Sigmoid colon (tissue), 7 donors: Measurements from ENCODE around the gene GAB4. TPM values are rescaled to one million over a fixed set of nuclear protein-coding genes. Genes with fewer than 3 reads are reported as not detected.
"Not testable (repeated sequence)": the region's sequence is repeated elsewhere in the genome, so short reads cannot be mapped to it uniquely, and the experiment has no call there.

ENCODE experiments used
- DNase-seq: peaks from one replicate; pipeline ENCODE4 v3.0.0-alpha.2; 2019
- H3K27ac ChIP-seq, 4 donors: fragments of 200-600 bp; sonication (generic); one replicate each; pipeline ENCODE4 v1.5.1; 2016 to 2019; ENCODE audit warnings: mild to moderate bottlenecking in 1 of 4
- H3K27me3 ChIP-seq, 3 donors: fragments of 200-600 bp; sonication (generic); one replicate each; pipeline ENCODE4 v1.5.1; 2019; ENCODE audit warnings: mild to moderate bottlenecking in 1 of 3
- H3K36me3 ChIP-seq, 4 donors: fragments of 200-600 bp; sonication (generic); one replicate each; pipeline ENCODE4 v1.5.1; 2016 to 2019
- H3K4me1 ChIP-seq, 4 donors: fragments of 200-600 bp; sonication (generic); one replicate each; pipeline ENCODE4 v1.5.1; 2017 to 2019
- H3K4me3 ChIP-seq, 4 donors: fragments of 200-600 bp; sonication (generic); one replicate each; pipeline ENCODE4 v1.5.1; 2017 to 2019; ENCODE audit warnings: mild to moderate bottlenecking in 2 of 4, moderate library complexity in 1 of 4
- H3K9me3 ChIP-seq, 4 donors: fragments of 200-600 bp in 3 of 4; sonication (generic) in 3 of 4; one replicate each; pipeline versions ENCODE4 v1.5.1 to v1.6.1; 2013 to 2019
- CTCF ChIP-seq, 4 experiments: fragments of 450-650 bp in 3 of 4; fragments of 200-600 bp in 1 of 4; IDR thresholded peaks; one replicate each; pipeline ENCODE4 v1.5.1; 2016 to 2019; ENCODE audit warnings: antibody characterized with exemption in 4 of 4, mild to moderate bottlenecking in 3 of 4, moderate library complexity in 2 of 4
- EP300 ChIP-seq, 4 donors: sonication (generic); formaldehyde crosslinking; IDR thresholded peaks; one replicate each; pipeline ENCODE4 v1.6.1; 2017; ENCODE audit warnings: antibody characterized with exemption in 4 of 4
- POLR2A ChIP-seq, 2 donors: fragments of 450-650 bp; IDR thresholded peaks; one replicate each; pipeline ENCODE4 v1.6.1; 2016; ENCODE audit warnings: antibody characterized with exemption in 2 of 2, mild to moderate bottlenecking in 2 of 2, moderate library complexity in 2 of 2
- POLR2AphosphoS5 ChIP-seq, 4 donors: sonication (generic); formaldehyde crosslinking; IDR thresholded peaks; one replicate each; pipeline ENCODE4 v1.6.1; 2017; ENCODE audit warnings: antibody characterized with exemption in 4 of 4
- WGBS, 2 donors: extraction: QIAGEN DNeasy Blood & Tissue Kit; methylation state at CpG; one replicate each; pipeline ENCODE4 v1.1.7; 2013; 5-methylcytosine and 5-hydroxymethylcytosine counted together
- intact Hi-C: fragments of 100-400 bp; cut with DNase I; formaldehyde crosslinking; loops from one replicate; pipeline ENCODE4 v1.15.1; 2023
- polyA plus RNA-seq, 3 donors: library from polyadenylated mRNA; stranded (reverse); fragments of 200-250 nt; gene quantifications; one replicate each; pipeline ENCODE4 v1.2.3, GENCODE V29; 2013
- total RNA-seq, 4 donors: library from RNA; depleted of rRNA; stranded (reverse); fragments of >200 nt; gene quantifications; one replicate each; pipeline ENCODE4 v1.1.0, GENCODE V29; 2016
- donor health status: healthy with polysubstance abuse.
- donor health status: Bipolar disorder and iron deficiency.
- donor health status: healthy.

The GAB4 gene
- total and polyA plus RNA-seq, 7 donors: 0.04 to 3.2 TPM; not detected in 5

GRCh38 chr22:16937811-16938210 lies 70.2 kb downstream of the GAB4 start:
- H3K9me3 ChIP-seq: no peaks in the 10 kb centered on the region
- H3K4me1 ChIP-seq: no peaks in the 10 kb centered on the region
- H3K36me3 ChIP-seq: no peaks in the 10 kb centered on the region
- 80 to 81% methylated on average over 5 of the region's 5 CpGs for WGBS, 2 donors
- no peak for TF ChIP-seq CTCF (IDR thresholded peaks at IDR 0.05)
- TF ChIP-seq POLR2A (IDR thresholded peaks at IDR 0.05): no peak
- no peak for TF ChIP-seq EP300 (IDR thresholded peaks at IDR 0.05)
- no peak for TF ChIP-seq POLR2AphosphoS5 (IDR thresholded peaks at IDR 0.05)
- peaks cover 0 to 5% (median 0%) of the 10 kb centered on the region in 3 donors for H3K27me3 ChIP-seq
- no peak overlapping the region for H3K4me3 ChIP-seq
- no peak overlapping the region for H3K27ac ChIP-seq
- intact Hi-C loops: no loop called here
- no peak for DNase-seq

- H3K4me1 ChIP-seq, H3K27me3 ChIP-seq, H3K9me3 ChIP-seq, DNase-seq, intact Hi-C loops, H3K27ac ChIP-seq, H3K4me3 ChIP-seq, H3K36me3 ChIP-seq: not testable (repeated sequence)
- 93 to 94% methylated on average over 5 of the region's 5 CpGs for WGBS, 2 donors
Measured at GRCh38 chr22:16937209-16937608, 70.8 kb downstream of the GAB4 start.

- Histone ChIP-seq H3K4me1 (no peaks in the 10 kb centered on the region), H3K9me3 (no peaks in the 10 kb centered on the region), H3K27me3 (peaks cover 0 to 5% (median 0%) of the 10 kb centered on the region in 3 donors), H3K36me3 (no peaks in the 10 kb centered on the region), H3K4me3 (no peak overlapping the region), H3K27ac (no peak overlapping the region)
- no peak for TF ChIP-seq EP300 (IDR thresholded peaks at IDR 0.05)
- TF ChIP-seq POLR2A (IDR thresholded peaks at IDR 0.05): no peak
- no peak for TF ChIP-seq CTCF (IDR thresholded peaks at IDR 0.05)
- no peak for TF ChIP-seq POLR2AphosphoS5 (IDR thresholded peaks at IDR 0.05)
- WGBS, 2 donors: 73 to 79% methylated on average over 5 of the region's 5 CpGs
- no peak for DNase-seq
- intact Hi-C loops: no loop called here
Measured at GRCh38 chr22:16936625-16937024, 71.4 kb downstream of the GAB4 start.

- no peak for DNase-seq
- intact Hi-C loops: no loop called here
- WGBS, 2 donors: 71 to 83% methylated on average over 4 of the region's 4 CpGs
Measured at GRCh38 chr22:16935209-16935608, 72.8 kb downstream of the GAB4 start.

More at GRCh38 chr22:16935209-16935608, 72.8 kb downstream of the GAB4 start:
- TF ChIP-seq POLR2A (IDR thresholded peaks at IDR 0.05) (no peak), EP300 (IDR thresholded peaks at IDR 0.05) (no peak), POLR2AphosphoS5 (IDR thresholded peaks at IDR 0.05) (no peak), CTCF (IDR thresholded peaks at IDR 0.05) (no peak)
- Histone ChIP-seq H3K27me3 (peaks cover 0 to 9% (median 0%) of the 10 kb centered on the region in 3 donors), H3K36me3 (no peaks in the 10 kb centered on the region), H3K9me3 (no peaks in the 10 kb centered on the region), H3K4me1 (no peaks in the 10 kb centered on the region), H3K27ac (no peak overlapping the region), H3K4me3 (no peak overlapping the region)
